ENCODE measurements around the gene SPATA31A1.
"Not testable (repeated sequence)": the region's sequence is repeated elsewhere in the genome, so short reads cannot be mapped to it uniquely, and the experiment has no call there.

SPATA31A1 gene

DNA sequence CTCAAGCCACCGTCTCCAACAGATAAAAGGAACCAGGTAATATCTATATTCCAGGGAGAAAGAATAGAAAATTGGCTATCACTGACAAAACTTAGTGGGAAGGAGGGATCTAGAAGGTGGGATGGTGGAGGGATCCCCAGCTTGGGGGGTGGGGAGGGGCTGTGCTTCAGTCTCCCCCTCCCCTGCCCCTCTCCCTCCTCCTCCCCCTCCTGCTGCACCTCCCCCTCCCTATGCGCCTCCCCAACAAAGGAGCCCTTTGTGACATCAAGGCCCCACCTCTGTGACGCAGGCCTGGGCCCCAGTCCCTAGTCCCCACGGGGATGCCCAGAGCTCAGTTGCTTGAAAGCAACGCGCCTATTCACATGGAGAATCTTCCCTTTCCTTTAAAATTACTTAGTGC is at the start of gene SPATA31A1:
Gene SPATA31A1, plus strand, starts transcription at position 301 of the 400 bp plus-strand sequence. Its CDS starts 62 bp downstream, at position 363.
- not testable (repeated sequence) for ATAC-seq

DNA sequence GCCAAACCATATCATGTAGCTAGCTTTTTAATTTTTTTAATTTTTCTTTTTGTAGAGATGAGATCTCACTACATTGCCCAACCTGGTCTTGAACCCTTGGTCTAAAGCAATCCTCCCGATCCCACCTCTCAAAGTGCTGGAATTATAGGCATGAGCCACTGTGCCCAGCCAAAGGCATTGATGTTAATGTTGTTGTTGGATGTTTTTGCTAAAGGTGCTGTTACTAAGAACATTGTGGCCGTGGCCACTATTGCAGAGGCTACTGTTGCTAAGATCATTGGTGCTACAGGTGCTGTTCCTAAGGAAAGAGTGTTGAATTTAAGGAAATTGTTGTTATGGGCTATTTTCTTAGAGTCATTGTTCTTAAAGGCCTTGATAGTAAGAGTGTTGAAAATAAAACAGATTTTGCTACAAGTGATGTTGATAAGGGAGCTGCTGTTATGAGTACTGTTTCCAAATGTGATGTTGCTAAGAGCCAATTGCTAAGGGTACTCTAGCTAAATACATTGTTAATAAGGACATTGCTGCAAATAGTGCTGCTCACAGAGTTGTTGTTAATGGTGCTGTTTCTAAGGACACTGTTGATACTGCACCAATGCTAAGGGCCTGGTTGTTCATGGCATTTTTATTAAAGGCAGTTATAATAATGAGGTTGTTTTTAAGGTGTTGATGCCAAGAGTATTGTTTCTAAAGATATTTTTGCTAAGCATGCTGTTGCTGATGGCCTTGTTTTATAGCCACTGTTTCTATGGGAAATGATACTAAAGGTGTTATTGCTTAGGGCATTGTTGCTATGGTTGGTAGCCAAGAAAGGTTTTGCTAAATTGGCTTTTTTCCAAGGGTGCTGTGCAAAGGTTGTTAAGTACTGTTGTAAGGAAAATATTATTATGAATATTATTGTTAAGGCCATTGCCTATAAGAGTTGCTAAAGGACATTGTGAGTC is 52.1 kb downstream of the SPATA31A1 start:
- ATAC-seq: not testable (repeated sequence)

DNA sequence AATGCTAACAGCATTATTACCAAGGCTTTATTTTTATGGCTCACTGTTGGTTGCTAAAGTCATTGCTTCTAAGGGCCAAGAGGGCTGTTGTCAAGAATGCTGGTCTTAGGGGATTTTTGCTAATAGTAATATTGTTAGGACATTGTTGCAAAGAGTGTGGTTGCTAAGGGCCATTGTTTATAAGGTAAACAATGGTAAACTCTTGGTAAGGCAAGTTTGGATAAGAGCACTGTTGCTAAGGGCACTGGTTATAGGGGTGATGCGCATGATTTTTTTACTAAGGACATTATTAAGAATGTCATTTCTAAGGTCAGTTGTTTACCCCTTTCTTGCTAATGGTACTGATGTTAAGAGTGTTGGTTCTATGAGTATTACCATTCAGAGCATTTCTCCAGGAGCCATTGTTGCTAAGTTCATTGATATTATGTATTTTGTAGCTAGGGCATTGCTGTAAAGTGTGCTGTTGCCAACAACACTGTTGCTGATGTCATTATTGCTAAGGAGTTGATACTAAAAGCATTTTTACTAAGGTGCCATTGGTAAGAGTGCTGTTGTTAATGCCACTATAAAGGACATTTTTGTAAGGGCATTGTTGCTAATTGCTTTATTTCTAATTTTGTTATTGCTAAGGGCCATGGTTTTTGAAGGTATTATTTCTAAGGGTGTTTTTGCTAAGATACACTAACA is 55.9 kb downstream of the SPATA31A1 start:
- ATAC-seq: not testable (repeated sequence)
